Osteoblast (primary cell): ENCODE results near the gene ETNK1. TPM values are rescaled to one million over a fixed set of nuclear protein-coding genes. Genes with fewer than 3 reads are reported as not detected.

ENCODE experiments used
- DNase-seq: peaks from one replicate; pipeline ENCODE4 v3.0.0; 2011; ENCODE audit warnings: low spot score, mixed read lengths; ENCODE audit not compliant: insufficient read length; ENCODE audit errors: missing footprints
- H2AFZ ChIP-seq: 2 replicates; pipeline ENCODE4 v1.6.0; 2011; ENCODE audit warnings: mild to moderate bottlenecking, low read length
- H3K27ac ChIP-seq: 2 replicates; pipeline ENCODE4 v1.5.1; 2011; ENCODE audit warnings: mild to moderate bottlenecking, low read depth, low read length, moderate library complexity
- H3K27me3 ChIP-seq: 2 replicates; pipeline ENCODE4 v1.6.0; 2012; ENCODE audit warnings: mild to moderate bottlenecking, control low read depth, inconsistent platforms, low read length, moderate library complexity; ENCODE audit not compliant: insufficient read depth
- H3K36me3 ChIP-seq: 2 replicates; pipeline ENCODE4 v1.5.1; 2011; ENCODE audit warnings: mild to moderate bottlenecking, low read length, control low read depth, moderate library complexity; ENCODE audit not compliant: insufficient read depth
- H3K4me1 ChIP-seq: 2 replicates; pipeline ENCODE4 v1.5.1; 2011; ENCODE audit warnings: mild to moderate bottlenecking, low read length, control low read depth, moderate library complexity; ENCODE audit not compliant: insufficient read depth
- H3K4me2 ChIP-seq: 2 replicates; pipeline ENCODE4 v1.6.0; 2011; ENCODE audit warnings: mild to moderate bottlenecking, low read length; ENCODE audit not compliant: insufficient read depth
- H3K4me3 ChIP-seq: fragments of 200-600 bp; sonication (generic); 3 replicates; pipeline ENCODE4 v1.5.1; 2012; ENCODE audit warnings: mild to moderate bottlenecking, low read length, inconsistent platforms; ENCODE audit not compliant: insufficient read depth
- H3K79me2 ChIP-seq: 2 replicates; pipeline ENCODE4 v1.6.0; 2012; ENCODE audit warnings: mild to moderate bottlenecking, low read length, control low read depth, inconsistent platforms; ENCODE audit not compliant: insufficient read depth
- H3K9me3 ChIP-seq: 2 replicates; pipeline ENCODE4 v1.5.1; 2011; ENCODE audit warnings: low read depth, low read length, control low read depth
- H4K20me1 ChIP-seq: 2 replicates; pipeline ENCODE4 v1.6.0; 2012; ENCODE audit warnings: mild to moderate bottlenecking, low read length, control low read depth; ENCODE audit not compliant: insufficient read depth
- total RNA-seq: library from RNA; depleted of rRNA; stranded (reverse); fragments of >200 nt; gene quantifications from 2 replicates; pipeline ENCODE4 v1.2.3, GENCODE V29; 2012
- TF ChIP-seq, protein P1 (sequence below): IDR thresholded peaks from 2 replicates; pipeline ENCODE4 v1.5.1; 2011; ENCODE audit warnings: mild to moderate bottlenecking, low read depth, low read length, moderate library complexity; ENCODE audit errors: extremely low read depth

The ETNK1 gene
- total RNA-seq, 1 donor = 43.4 TPM

- H3K36me3 ChIP-seq = no peaks in the 10 kb centered on the region
- TF ChIP-seq, protein P1, sequence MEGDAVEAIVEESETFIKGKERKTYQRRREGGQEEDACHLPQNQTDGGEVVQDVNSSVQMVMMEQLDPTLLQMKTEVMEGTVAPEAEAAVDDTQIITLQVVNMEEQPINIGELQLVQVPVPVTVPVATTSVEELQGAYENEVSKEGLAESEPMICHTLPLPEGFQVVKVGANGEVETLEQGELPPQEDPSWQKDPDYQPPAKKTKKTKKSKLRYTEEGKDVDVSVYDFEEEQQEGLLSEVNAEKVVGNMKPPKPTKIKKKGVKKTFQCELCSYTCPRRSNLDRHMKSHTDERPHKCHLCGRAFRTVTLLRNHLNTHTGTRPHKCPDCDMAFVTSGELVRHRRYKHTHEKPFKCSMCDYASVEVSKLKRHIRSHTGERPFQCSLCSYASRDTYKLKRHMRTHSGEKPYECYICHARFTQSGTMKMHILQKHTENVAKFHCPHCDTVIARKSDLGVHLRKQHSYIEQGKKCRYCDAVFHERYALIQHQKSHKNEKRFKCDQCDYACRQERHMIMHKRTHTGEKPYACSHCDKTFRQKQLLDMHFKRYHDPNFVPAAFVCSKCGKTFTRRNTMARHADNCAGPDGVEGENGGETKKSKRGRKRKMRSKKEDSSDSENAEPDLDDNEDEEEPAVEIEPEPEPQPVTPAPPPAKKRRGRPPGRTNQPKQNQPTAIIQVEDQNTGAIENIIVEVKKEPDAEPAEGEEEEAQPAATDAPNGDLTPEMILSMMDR = no peak
- no peak overlapping the region for H3K4me2 ChIP-seq
- no peaks in the 10 kb centered on the region for H4K20me1 ChIP-seq
- DNase-seq = no peak
- H2AFZ ChIP-seq = no peak overlapping the region
- no peak overlapping the region for H3K4me3 ChIP-seq
- no peaks in the 10 kb centered on the region for H3K27me3 ChIP-seq
- H3K4me1 ChIP-seq = no peaks in the 10 kb centered on the region
- H3K27ac ChIP-seq = no peak overlapping the region
- H3K79me2 ChIP-seq = no peaks in the 10 kb centered on the region
- H3K9me3 ChIP-seq = no peaks in the 10 kb centered on the region
Measured at GRCh38 chr12:22598141-22598762, 26.7 kb upstream of the ETNK1 start.

DNA sequence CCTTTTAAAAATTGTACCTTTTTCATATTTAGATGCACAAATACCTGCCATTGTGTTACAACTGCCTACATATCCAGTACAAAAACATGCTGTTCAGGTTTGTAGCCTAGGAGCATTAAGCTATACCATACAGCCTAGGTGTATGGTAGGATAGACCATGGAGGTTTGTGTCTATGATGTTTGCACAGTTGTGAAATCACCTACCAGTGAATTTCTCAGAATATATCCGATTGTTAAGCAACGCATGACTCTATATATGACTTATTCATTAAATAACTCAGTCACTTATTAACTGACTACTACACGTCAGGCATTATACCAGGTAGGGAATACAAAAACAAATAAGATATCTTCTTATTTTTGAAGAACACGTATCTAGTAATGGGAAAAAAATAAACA lies 26.2 kb upstream of the ETNK1 start:
- Histone ChIP-seq H3K79me2 (no peaks in the 10 kb centered on the region), H3K4me2 (no peak overlapping the region), H3K4me3 (no peak overlapping the region), H4K20me1 (no peaks in the 10 kb centered on the region), H3K27me3 (no peaks in the 10 kb centered on the region), H3K4me1 (no peaks in the 10 kb centered on the region), H3K27ac (no peak overlapping the region), H3K36me3 (no peaks in the 10 kb centered on the region), H3K9me3 (no peaks in the 10 kb centered on the region), H2AFZ (no peak overlapping the region)
- no peak for DNase-seq
- TF ChIP-seq, protein P1 = no peak

DNA sequence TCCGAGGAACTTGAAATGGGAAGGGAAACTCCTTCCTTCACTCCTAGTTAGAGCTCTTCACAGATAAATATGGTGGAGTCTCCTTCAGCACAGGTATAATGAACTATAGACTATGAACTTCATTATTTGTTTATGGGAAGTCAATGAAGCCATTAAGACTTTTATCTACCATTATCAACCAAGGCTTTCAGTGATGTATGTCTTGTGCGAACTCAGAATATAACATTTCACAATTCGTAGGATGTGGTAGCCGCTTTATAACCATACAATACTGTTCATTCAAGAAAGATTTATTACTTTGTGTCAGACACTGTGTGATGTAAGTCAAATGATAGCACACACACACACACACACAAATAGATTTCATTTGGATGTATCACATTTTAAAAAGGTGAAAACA lies 24.8 kb upstream of the ETNK1 start:
- Histone ChIP-seq H3K79me2 (no peaks in the 10 kb centered on the region), H4K20me1 (no peaks in the 10 kb centered on the region), H3K4me3 (no peak overlapping the region), H2AFZ (no peak overlapping the region), H3K4me2 (no peak overlapping the region), H3K9me3 (no peaks in the 10 kb centered on the region), H3K36me3 (no peaks in the 10 kb centered on the region), H3K27me3 (no peaks in the 10 kb centered on the region), H3K27ac (no peak overlapping the region), H3K4me1 (no peaks in the 10 kb centered on the region)
- TF ChIP-seq, protein P1 = no peak
- no peak for DNase-seq

- TF ChIP-seq, protein P1 = no peak
- Histone ChIP-seq H4K20me1 (no peaks in the 10 kb centered on the region), H3K36me3 (no peaks in the 10 kb centered on the region), H3K27ac (no peak overlapping the region), H3K4me3 (no peak overlapping the region), H3K4me1 (no peaks in the 10 kb centered on the region), H3K79me2 (no peaks in the 10 kb centered on the region), H3K27me3 (no peaks in the 10 kb centered on the region), H2AFZ (no peak overlapping the region), H3K4me2 (no peak overlapping the region), H3K9me3 (no peaks in the 10 kb centered on the region)
- no peak for DNase-seq
Measured at GRCh38 chr12:22609501-22609900, 15.5 kb upstream of the ETNK1 start.
